Left kidney (tissue), 2 donors: ENCODE measurements around the gene ZNF831. TPM values are rescaled to one million over a fixed set of nuclear protein-coding genes. Genes with fewer than 3 reads are reported as not detected.

ENCODE experiments used
- DNase-seq: peaks from one replicate; pipeline ENCODE4 v3.0.0-alpha.2; 2013
- polyA plus RNA-seq: library from polyadenylated mRNA; unstranded; fragments of 120-200 nt; gene quantifications from one replicate; pipeline ENCODE4 v1.2.1, GENCODE V29; 2013; ENCODE audit not compliant: insufficient read length

Gene ZNF831
- polyA plus RNA-seq, 1 donor: 0.15 TPM

DNA sequence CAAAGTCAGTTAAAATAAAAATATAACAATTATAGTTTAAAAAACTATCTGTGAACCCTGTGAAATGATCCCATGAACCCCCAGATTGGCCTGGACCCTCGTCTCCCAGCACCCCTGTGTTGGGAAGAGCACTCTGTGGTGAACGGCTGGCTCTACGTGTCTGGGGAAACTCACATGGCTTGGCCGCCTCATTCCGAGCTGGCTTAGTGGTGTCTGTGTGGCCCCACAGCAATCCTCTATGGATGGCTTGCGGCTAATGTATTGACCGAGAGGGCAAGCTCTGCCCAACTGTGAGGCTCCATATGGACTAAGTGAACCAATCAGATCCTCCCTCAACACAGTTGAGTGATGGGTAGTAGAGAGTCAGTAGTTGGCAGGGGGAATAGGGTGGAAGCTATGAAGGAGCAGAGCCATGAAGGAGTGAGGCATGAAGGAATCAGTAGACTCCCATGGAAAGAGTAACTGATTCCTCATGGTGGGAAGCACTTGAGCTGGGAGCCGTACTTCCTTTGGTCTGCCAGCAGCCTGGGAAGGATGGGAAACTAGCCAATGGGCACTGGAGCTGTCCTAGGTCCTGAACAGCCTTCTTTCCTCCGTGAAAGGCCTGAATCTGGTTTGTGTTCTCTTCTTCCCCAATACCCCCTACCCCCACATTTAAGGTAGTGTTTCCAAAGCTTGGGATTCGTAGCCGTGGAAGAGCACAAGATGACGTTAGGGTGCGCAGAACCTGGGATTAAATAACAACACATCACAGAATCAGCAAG, 21.6 kb upstream of the ZNF831 start:
- no peak for DNase-seq

DNA sequence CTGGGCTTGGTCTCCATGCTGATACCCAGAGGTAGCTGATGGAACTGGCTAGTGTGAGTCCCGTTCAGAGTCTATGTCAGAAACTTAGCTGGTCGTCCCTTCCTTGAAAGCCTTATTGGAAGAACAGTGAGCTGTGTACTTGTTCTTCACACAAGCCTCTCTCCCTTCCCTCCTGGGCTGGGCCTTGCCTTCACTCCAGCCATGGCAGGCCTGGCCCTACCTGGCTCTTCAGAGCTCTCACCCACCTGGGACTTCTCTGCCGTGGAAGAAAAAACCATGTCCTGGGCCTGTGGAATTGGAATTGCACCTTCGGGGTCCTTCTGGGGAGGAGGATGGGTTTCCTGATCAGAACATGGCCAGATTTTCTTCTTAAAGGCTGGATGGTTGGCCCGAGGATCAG, 20.3 kb upstream of the ZNF831 start:
- no peak for DNase-seq

DNA sequence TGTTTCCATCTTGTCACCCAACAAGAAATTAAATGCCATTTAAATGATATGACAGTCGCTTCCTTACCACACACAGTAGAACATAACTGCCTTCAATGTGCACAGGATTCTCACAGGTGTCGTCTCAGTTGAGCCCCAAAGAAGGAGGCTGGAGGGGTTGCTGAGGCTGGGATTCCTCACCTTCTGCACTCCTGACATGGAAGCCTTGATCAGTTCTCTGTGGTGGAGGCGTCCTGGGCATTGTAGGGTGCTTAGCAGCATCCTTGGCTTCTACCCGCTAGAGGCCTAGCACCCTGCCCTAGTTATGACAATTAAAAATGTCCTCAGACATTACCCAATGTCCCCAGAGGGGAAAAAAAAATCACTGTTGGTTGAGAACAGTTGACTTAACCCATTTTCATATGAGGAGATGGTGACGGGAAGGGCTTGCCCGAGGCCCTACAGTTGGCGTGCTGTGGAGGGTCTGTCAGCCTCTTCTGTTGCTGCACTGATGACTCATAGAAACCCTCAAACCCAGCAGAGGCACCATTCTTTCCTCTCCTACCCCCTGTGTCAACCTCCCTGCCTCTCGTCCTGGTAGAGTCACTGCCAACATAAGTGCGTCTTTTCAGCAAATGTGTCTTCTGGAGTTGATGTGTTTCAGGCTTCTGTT, 19.3 kb upstream of the ZNF831 start:
- no peak for DNase-seq

DNA sequence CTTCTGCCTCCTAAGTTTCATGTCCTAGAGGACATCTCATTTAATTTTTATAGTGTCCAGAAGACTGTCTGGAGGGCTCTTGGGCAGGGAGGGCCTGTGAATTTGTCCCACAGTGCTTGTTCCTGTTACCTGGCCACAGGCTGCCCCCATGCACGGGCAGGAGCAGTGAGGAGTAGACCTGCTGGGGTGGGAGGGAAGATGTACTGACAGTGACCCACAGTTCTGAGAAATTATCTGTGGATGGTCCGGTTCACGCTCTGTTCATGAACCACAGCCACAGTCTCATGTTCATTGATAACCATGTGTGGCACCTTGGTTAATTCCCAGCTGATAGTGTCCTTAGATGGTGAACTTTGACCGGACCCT, 18.8 kb upstream of the ZNF831 start:
- no peak for DNase-seq

DNA sequence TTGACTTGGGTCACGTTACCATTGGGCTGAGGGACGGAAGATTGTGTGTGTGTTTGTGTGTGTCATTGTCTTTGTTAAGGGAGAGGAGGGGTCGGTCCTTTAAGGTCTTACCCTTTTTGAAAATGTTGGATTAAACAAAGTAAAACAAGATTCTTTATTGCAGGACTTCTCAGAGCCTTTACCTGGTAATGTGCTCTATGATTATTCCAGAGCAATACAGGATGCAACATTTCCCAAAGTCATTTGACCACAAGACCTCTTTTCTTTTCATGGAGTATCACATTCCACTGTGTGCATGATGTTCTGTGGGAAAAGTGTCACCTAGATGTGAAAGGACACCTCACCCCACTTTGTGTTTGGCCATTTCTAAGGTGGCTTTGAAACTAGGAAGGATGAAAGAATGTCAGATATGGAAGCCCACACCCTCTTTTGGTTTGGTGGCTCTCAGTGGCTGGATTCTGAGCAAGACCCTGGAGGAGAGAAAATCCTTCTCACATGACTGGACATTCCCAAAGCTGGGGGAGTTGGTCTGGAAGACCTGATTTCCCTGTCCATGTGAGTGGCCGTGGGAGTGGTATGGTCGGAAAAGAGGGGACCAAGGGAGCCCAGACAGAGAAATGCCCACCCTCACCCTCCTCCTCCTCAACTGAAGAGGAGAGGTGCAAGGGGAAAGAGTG, 18.2 kb upstream of the ZNF831 start:
- no peak for DNase-seq

DNA sequence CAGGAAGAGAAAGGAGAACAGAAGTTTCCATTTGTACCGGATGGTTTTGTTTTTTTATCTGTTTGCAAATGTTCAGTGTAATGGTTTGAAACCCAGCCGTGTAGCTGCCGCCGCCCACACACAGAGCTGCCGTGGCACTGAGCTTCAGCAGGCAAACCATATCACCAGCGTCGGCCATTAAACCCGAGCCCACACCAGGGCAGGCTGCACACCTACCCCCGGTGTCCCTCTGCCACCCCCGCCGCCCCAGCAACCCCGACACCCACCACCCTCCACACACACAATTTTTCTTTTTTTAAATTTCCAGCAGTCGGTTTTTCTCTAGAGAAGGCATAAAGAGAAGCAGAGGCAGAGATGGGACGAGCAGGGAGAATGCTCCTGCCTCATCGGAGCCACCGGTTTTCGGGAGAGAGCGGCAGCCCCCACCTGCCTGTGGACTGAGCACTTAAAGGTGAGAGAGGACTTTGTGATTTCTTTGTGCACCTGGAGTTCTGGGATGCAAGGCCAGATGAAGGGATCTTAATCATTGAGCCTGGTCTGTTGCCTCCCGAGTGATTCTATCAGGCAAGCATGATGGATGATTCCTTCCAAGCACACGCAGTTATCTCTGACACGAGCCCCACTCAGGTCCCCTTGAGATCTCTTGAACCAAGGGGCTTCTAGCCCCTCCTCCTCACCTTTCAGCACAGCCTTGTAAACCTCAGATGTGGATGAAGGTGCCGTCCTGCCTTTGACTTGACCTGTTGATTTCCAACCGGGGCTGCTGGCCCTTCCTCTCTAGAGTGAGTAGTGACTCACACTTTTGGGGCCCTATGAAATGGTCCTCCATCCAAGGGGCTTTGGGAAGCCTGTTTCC, 17.5 kb upstream of the ZNF831 start:
- no peak for DNase-seq

DNA sequence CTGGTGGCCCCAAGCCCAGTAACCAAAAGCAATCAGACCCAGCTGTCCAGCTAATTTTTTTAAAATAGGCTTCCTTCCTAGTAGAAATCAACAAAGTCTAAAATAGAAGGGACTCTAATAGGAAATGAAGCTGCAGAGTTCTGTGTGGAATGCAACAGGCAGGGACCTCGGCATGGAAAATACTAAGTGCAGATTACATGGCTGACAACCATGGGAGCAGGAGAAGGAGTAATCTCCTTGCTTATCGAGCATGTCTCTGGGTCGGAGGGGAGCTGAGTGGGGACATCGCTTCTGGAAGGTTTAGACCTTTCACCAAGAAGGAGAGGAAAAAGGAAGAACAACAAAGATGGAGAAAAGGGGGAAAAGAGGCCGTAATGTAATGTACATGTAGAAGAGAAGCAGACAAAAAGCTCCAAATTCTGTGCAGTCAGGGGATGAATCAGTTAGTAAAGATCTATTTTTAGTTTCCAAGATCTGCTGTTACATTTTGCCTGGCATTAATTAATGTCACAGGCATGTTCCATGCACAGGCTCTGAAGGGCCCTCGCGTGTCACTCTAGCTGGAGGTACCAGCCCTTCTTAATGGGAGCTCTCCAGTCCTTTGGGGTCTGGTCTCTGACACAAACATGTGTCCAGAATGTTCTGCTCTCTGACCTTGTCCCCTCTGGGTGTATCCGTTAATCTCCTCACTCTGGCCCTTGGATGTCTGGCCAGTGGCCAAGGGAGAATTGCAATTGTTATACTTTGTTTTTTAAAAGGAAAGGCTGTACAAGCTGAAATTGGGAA, 16.6 kb upstream of the ZNF831 start:
- DNase-seq: no peak

DNA sequence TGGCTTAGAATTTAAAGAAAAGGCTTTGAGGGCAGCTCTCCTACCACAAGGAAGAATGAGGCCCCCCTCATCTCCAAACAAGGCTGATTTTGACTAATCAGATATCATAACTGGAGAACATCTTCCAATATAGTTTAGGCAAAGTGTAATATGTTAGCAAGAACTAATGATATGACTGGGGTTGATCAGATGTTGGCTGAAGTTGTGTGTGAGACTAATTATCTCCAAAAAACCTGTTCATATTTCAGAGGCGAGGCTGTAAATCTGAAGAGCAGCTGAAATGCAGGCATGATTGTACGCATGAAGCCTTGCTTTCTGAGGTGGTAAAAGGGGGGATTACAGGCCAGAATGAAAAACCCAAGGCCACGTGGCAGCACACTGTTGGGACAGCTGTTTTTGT, 16.0 kb upstream of the ZNF831 start:
- DNase-seq: no peak

DNA sequence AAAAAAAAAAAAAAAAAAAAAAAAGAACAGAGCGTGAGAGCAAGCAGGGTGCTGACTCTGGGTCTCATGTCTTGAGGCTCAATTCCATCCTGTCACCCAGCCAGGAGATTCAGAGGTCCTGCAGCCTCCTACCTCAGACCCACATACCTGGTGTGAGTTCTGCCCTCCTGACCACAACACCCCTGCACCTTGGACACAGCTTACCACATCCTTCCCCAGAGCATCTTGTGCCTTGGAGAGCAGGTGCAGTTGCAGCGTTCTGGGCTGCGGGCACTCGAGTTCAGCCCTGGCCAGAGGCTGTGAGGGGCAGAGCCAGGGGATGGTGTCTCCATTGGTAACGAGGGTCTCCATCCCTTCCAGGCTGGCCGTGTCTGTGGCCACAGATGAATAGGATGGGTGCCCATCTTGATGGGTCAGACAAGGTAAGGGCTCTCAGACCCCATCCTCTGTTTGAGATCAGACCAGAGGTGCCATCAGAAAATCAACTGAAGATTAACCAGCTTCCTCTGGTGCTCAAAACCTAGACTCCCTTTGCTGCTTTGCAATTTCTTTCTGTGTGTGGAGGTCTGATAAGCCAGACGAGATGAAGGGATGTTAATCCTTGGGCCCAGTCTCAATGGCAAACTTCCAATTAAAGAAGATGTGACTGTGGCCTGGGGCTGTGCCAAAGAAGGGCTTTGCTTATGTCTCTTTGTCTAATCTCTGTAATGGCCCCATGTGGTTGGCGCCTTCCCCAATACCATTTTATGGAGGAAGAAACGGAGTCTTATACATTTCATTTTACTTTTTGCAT, 14.7 kb upstream of the ZNF831 start:
- DNase-seq: no peak

DNA sequence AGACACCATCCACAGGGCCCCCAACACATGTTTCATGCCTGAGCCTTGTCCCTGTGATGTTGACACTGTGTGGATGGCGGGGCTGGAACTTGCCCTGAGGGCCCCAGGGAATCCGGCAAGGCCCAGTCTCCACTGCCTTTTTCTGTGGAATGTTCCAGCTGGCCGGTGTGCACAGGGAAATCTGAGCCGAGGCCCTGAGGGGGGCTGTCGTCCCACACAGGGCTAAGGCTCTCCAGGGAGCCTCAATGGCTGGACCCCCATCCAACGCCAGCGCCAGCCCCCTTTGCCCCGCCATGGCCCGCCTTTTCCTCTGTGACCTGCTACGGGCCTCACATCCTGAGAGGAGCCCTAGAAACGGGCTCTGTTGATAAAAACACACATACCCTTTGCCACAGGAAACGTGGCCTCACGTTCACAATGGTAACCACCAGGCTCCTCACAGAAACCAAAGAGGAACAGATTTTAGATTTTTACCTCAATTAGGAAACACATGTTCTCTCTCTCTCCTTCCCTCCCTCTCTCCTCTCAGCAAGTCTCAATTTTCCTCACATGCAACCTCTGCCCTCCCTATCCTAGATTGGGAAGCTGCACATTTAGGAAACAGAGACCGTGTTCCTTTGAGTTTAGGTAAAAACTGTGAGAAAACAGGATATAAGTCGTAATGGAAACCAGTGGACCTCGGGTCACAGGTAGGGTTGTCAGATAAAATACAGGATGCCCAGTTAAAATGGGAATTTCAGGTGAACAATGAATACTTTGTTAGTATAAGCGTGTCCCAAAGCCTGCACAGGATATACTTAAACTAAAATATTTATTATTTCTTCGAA, 13.7 kb upstream of the ZNF831 start:
- DNase-seq: peak; percentile 69

DNA sequence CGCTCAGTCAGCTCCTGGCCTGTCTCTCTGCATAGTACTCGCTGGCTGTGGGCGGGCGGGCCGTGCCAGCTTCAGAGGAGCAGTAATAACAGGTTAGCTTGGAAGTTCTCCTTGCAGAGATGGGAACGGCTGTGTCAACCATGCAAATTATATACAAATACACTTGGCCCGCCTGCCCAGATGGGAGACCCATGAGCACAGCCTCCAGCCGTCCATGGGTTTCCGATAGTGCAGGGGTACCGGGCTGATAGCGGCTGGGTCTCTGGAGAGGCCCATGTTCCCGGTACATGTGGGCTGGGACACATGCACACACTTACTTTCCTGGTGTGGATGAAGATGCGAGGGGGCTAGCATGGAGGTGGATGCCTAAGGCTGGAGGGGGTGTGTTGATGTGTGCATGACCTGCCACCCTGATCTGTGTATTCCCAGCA, 12.8 kb upstream of the ZNF831 start:
- no peak for DNase-seq

DNA sequence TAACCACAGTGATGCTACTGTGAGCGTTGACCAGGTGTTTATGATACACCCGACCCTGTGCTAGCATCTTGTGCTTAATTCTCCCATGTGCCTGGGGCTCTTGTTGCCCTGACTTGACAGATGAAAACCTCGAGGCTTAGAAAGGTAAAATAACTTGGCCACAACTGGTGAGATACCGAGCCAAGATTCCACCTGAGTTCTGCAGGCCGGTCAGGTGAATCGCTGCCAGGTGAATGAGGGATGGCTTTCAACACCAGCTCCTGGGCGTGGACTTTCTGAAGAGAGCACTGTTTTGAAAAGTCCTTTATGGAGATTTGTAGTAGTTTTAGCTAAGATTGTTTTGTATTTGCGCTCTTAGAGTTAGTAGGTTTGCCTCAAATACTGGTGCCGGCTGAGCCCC, 12.2 kb upstream of the ZNF831 start:
- no peak for DNase-seq

DNA sequence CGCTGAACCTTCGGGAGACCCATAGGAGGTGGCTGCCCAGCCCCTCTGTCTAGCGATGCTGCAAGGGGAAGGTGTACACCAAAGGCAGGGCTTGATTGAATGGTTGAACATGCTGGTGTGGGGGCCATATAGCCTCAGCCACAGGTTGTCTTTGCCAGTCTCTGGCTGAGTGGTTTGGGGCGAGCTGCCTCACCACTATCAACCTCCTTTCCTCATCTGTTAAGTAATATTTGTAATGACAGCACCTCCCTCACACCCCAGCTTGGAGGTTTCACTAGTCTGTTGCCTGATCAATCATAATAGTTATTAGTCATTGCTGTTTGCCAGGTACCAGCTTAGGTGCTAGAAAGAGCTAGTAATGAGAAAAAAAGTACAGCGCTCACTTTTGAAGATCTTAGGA, 11.8 kb upstream of the ZNF831 start:
- no peak for DNase-seq

DNA sequence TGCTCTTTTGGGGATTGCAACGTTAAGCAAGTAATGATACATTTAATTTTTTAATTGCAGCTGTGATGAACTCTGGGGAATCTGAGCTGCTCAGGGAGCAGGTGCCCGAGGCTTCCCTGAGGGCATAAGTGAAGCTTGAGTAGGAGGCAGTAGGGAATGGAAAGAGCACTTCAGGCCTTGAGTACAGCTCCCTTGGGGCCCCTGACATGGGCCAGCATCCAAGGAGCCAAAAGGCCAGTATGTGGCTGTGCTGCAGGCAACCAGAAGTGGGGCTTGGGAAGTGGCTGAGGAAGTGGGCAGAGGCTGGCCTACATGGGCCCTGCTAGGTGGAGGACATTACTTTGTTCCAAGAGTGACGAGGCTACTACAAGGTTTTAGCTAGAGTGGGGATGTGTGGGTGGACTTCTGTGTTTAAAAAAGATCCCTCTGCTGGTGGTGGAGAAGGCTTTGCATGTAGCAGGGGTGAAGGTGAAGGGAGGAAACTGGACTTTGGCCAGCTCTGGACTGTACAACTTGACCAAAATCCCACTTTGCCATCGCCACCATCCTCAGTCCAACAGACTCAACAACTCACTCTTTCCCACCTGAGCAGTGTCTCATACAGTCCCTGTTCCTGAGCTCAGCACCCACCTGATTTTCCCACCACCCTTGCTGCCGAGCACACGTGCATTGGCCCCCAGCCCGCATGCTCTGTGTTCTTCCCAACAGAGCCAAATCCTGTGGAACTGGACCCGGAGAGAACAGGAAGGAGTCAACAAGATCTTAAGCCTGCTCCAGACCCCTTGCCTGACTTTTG, 10.9 kb upstream of the ZNF831 start:
- no peak for DNase-seq

DNA sequence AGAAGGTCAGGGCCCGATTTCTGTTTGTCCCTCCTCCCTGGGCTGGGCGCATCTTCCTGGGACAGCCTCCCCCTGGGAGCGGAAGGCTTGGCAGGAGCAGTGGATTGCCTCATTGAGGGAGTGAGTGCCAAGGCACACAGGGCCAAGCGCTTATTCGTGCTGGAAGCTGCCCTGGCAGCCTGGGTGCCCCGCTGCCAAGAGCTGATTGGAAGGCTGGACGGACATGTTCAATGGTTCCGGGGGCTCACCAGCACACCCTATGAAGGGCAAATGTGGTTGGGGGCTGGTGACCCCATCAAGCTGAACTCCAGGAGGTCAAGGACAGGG, 10.3 kb upstream of the ZNF831 start:
- DNase-seq: no peak

DNA sequence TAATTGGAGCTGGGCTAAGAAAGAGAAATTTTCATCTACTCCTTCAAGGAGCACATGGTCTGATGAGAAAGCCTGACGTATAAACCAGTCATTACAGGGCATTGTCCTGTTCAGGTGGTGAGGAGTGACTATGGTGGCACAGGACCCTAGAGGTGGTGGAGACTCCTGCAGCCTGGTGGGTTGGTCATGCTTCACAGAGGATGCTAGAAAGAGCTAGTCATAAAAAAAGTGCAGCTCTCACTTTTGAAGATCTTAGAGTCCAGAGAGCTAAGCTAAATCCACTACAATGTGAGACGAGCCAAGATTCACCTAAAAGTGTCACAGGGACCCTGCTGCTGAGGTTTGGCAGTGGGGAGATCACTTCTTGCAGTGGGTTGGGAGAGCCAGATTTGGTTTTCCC, 9.8 kb upstream of the ZNF831 start:
- DNase-seq: no peak

DNA sequence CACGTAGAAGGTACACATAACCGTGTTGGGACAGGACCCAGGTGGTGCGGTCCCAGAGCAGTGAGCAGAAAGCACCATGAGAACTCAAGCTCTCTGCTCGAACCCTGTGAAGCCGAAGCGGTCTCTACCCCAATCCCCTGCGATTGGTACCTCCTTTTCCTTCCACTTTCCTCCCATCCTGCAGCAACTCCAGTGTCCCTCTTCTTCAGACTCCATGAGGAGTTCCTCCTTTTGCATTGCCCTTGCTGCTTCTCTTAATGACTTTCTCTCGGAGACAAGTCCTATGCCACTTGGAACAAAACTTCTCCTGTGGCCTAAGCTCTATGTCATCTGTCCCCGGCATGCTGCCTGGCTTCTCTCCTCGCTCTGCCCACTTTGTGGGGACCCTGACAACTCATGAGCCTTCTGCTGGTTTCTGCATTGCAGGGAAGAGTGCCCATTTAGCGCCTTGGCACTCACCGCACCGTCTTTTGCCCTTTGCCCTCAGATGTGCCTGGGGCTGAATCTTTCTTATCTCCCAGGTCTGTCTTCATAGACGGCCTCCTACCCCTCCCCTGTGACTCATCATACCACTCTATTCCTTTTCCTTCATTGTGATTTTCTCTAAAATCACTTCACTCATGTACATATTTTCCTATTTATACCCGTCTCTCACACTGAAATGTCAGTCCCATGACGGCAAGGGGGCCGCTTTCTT, 9.2 kb upstream of the ZNF831 start:
- DNase-seq: no peak

DNA sequence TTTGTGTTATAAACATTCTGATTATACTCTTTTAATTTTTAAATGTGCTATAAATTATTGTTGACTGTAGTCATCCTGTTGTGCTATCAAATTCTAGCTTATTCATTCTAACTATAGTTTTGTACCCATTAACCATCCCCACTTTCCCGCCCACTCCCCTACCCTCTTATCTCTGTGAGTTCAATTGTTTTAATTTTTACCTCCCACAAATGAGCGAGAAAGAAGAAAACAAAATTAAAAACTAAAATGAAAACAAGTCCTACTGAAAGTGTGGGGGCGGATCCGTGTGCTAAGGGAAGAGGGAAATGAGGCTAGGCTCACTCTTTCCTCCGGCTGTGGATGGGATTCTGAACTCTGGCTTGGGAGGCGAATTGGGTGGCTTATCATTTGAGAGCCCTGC, 6.6 kb upstream of the ZNF831 start:
- no peak for DNase-seq

DNA sequence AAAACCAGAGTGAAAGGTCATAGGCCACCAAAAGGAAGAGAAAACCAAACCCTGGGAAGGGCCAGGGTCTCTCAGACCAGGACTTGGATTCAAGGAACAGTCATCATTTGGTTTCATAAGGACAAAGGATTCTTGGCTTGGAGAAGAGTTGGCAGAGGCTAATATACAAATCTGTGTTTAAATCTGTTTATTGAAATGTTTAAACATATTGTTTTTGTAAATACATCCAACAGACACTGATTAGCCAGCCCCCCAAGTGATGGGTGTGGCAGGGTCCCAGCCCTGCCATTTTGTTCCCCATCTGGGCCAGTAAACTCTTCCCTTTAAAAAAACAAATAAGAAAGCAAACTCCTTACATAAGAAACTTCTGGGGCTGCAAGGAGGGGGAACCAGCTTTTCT, 6.1 kb upstream of the ZNF831 start:
- no peak for DNase-seq
